PC-3 (cell line): ENCODE measurements around the gene GRK2. TPM values are rescaled to one million over a fixed set of nuclear protein-coding genes. Genes with fewer than 3 reads are reported as not detected.

Experiments
- ATAC-seq: fragments of 200-7000 bp; cut with Tn5 transposase; 2 replicates; pipeline ENCODE4 v1.9.1; 2020; ENCODE audit warnings: mild to moderate bottlenecking, moderate library complexity
- BruUV-seq: library from RNA; stranded (reverse); fragments of 400-500 nt; replicated peaks from 2 replicates; lab custom pipeline; 2021; lab: Mats Ljungman, UMichigan
- CTCF ChIA-PET: fragments of 300-600 bp; sonication (Branson Sonifier 250); formaldehyde crosslinking; loops from one replicate; lab custom pipeline; 2022; ENCODE audit warnings: antibody characterized with exemption; lab: Charles Lee
- POLR2A ChIA-PET: fragments of 300-600 bp; sonication (Branson Sonifier 250); formaldehyde crosslinking; loops from one replicate; lab custom pipeline; 2022; ENCODE audit warnings: antibody characterized with exemption; ENCODE audit not compliant: unreplicated experiment; lab: Charles Lee
- DNase-seq: peaks from one replicate; pipeline ENCODE4 v3.0.0-alpha.2; 2015
- H2AFZ ChIP-seq: fragments of 300-600 bp; sonication (generic); 2 replicates; pipeline ENCODE4 v1.6.0; 2016; ENCODE audit warnings: antibody characterized with exemption, low read length
- H3F3A ChIP-seq: fragments of 300-600 bp; sonication (generic); one replicate; pipeline ENCODE4 v1.6.0; 2017; ENCODE audit warnings: antibody characterized with exemption, low read length, control low read depth, mild to moderate bottlenecking; ENCODE audit not compliant: unreplicated experiment
- H3K27ac ChIP-seq: fragments of 300-600 bp; sonication (generic); 2 replicates; pipeline ENCODE4 v1.5.1; 2016; ENCODE audit warnings: mild to moderate bottlenecking, low read length
- H3K27me3 ChIP-seq: fragments of 300-600 bp; sonication (generic); 2 replicates; pipeline ENCODE4 v1.6.1; 2016; ENCODE audit warnings: low read length, mixed read lengths
- H3K36me3 ChIP-seq: fragments of 300-600 bp; sonication (generic); 2 replicates; pipeline ENCODE4 v1.6.1; 2016; ENCODE audit warnings: low read depth, mixed run types, low read length, mixed read lengths
- H3K4me1 ChIP-seq: fragments of 300-600 bp; sonication (generic); 2 replicates; pipeline ENCODE4 v1.5.1; 2016; ENCODE audit warnings: low read length; ENCODE audit not compliant: insufficient read depth
- H3K4me2 ChIP-seq: fragments of 300-600 bp; sonication (generic); 2 replicates; pipeline ENCODE4 v1.6.0; 2016; ENCODE audit warnings: low read length
- H3K4me3 ChIP-seq: fragments of 300-600 bp; sonication (generic); 2 replicates; pipeline ENCODE4 v1.5.1; 2016; ENCODE audit warnings: mild to moderate bottlenecking, low read length, mixed read lengths
- H3K79me2 ChIP-seq: fragments of 300-600 bp; sonication (generic); 2 replicates; pipeline ENCODE4 v1.6.1; 2017; ENCODE audit warnings: low read length, mixed read lengths
- H3K9ac ChIP-seq: fragments of 300-600 bp; sonication (generic); 2 replicates; pipeline ENCODE4 v1.6.0; 2016; ENCODE audit warnings: mild to moderate bottlenecking, low read length
- H3K9me2 ChIP-seq: fragments of 300-600 bp; sonication (generic); replicated peaks from 2 replicates; pipeline ENCODE4 v1.6.1; 2016; ENCODE audit warnings: mixed run types, low read length, mixed read lengths
- H3K9me3 ChIP-seq: fragments of 300-600 bp; sonication (generic); 2 replicates; pipeline ENCODE4 v1.6.1; 2016; ENCODE audit warnings: low read length, mixed read lengths
- H4K20me1 ChIP-seq: fragments of 300-600 bp; sonication (generic); 2 replicates; pipeline ENCODE4 v1.6.1; 2016; ENCODE audit warnings: low read length, mixed read lengths
- EZH2 ChIP-seq: fragments of 300-600 bp; sonication (generic); IDR thresholded peaks from one replicate; pipeline ENCODE4 v1.6.1; 2017; ENCODE audit warnings: antibody characterized with exemption, mild to moderate bottlenecking, low read length; ENCODE audit not compliant: unreplicated experiment
- EZH2phosphoT487 ChIP-seq: fragments of 300-600 bp; sonication (generic); IDR thresholded peaks from 2 replicates; pipeline ENCODE4 v1.6.1; 2018; ENCODE audit warnings: mild to moderate bottlenecking, antibody characterized with exemption, low read length, borderline replicate concordance
- intact Hi-C: fragments of 100-400 bp; cut with micrococcal nuclease; formaldehyde crosslinking; loops from 2 replicates; pipeline ENCODE4 v1.9.0; 2023
- total RNA-seq: library from RNA; depleted of rRNA; stranded (reverse); fragments of >200 nt; gene quantifications from 2 replicates; pipeline ENCODE4 v1.2.3, GENCODE V29; 2014
- TF ChIP-seq, protein P1 (sequence below): fragments of 300-600 bp; sonication (generic); conservative IDR thresholded peaks from 2 replicates; pipeline ENCODE4 v1.5.1; 2017; ENCODE audit warnings: antibody characterized with exemption, low read depth, mild to moderate bottlenecking, low read length

GRK2 gene
- total RNA-seq, 1 experiment from 2014 or later: 103 TPM

DNA sequence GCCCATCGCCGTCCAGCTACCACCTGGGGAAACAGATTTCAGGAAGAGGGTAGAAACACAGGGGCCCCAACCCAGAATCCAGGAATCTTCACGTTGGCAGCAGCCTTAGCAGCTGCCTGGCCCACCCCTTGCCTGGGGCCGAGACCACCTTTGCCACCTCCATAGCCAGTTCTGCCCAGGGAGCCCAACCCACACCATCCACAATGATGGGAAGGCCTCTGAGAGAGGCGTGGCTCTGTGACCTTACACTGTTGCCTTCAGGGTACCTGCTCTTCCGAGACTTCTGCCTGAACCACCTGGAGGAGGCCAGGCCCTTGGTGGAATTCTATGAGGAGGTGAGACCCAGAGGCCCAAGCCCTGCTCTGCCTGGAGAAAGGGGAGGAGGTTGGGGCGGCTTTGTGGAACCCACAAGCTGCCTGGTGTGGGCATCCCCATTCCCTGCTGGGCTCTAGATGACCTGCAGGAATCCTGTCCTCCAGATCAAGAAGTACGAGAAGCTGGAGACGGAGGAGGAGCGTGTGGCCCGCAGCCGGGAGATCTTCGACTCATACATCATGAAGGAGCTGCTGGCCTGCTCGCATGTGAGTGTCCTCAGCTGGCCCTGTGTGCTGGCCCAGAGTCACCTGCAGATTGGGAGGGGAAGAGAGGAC lies 12.8 kb downstream of the GRK2 start:
- Histone ChIP-seq H3K36me3 (peaks cover 49% of the 10 kb centered on the region), H3K4me2 (no peak overlapping the region), H3K4me1 (no peaks in the 10 kb centered on the region), H3K27me3 (no peaks in the 10 kb centered on the region), H2AFZ (no peak overlapping the region), H3F3A (no peaks in the 10 kb centered on the region), H3K4me3 (no peak overlapping the region), H3K9me3 (no peaks in the 10 kb centered on the region), H3K9ac (no peak overlapping the region), H3K79me2 (peaks cover 30% of the 10 kb centered on the region), H3K9me2 (no peaks in the 10 kb centered on the region), H4K20me1 (peaks cover 3% of the 10 kb centered on the region; the same call in 1 of the 2 replicates), H3K27ac (no peak overlapping the region)
- ChIA-PET POLR2A (no interaction called here), CTCF (no interaction called here)
- intact Hi-C loops: no loop called here
- BruUV-seq: no TSS peak
- DNase-seq: no peak
- no peak for ATAC-seq
- TF ChIP-seq, protein P1, sequence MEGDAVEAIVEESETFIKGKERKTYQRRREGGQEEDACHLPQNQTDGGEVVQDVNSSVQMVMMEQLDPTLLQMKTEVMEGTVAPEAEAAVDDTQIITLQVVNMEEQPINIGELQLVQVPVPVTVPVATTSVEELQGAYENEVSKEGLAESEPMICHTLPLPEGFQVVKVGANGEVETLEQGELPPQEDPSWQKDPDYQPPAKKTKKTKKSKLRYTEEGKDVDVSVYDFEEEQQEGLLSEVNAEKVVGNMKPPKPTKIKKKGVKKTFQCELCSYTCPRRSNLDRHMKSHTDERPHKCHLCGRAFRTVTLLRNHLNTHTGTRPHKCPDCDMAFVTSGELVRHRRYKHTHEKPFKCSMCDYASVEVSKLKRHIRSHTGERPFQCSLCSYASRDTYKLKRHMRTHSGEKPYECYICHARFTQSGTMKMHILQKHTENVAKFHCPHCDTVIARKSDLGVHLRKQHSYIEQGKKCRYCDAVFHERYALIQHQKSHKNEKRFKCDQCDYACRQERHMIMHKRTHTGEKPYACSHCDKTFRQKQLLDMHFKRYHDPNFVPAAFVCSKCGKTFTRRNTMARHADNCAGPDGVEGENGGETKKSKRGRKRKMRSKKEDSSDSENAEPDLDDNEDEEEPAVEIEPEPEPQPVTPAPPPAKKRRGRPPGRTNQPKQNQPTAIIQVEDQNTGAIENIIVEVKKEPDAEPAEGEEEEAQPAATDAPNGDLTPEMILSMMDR: no peak
- TF ChIP-seq EZH2 (no peak), EZH2phosphoT487 (no peak)

DNA sequence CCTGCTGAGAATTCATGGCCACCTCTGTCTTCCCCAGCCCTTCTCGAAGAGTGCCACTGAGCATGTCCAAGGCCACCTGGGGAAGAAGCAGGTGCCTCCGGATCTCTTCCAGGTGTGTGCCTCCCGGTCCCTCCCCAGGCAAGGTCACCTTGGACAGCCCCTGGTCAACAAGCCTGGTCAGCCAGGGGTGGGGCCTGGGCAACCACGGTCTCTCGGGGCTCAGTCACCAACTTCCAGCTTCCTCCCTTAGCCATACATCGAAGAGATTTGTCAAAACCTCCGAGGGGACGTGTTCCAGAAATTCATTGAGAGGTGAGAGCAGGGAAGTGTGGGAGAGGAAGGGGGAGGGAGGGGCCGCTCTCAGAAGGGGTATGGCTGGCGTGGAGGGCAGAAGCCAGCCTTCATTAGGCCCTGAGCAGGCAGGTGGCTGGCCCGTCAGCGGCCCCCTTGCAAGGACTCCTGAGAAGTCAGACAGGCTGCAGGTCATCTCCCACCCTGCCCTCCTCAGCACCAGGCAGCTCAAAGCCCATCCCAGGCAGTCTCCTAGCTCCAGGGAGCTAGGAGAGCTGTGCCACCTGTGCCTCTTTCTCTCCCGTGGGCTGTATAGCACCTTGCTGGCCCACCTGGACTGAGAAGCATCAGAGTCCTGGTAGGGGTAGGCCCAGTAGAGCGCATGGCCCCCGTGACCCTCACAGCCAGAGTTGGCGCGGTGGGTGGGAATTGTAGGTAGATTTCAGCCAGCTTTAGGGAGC lies 13.5 kb downstream of the GRK2 start:
- Histone ChIP-seq H4K20me1 (no peaks in the 10 kb centered on the region), H3K27me3 (no peaks in the 10 kb centered on the region), H3K4me2 (no peak overlapping the region), H3K27ac (no peak overlapping the region), H3K4me1 (no peaks in the 10 kb centered on the region), H2AFZ (no peak overlapping the region), H3K9ac (no peak overlapping the region), H3K4me3 (no peak overlapping the region), H3K79me2 (peaks cover 24% of the 10 kb centered on the region), H3K36me3 (peaks cover 50% of the 10 kb centered on the region), H3F3A (no peaks in the 10 kb centered on the region), H3K9me3 (no peaks in the 10 kb centered on the region), H3K9me2 (no peaks in the 10 kb centered on the region)
- no TSS peak for BruUV-seq
- TF ChIP-seq EZH2: no peak
- TF ChIP-seq, protein P1: no peak
- no peak for TF ChIP-seq EZH2phosphoT487
- CTCF ChIA-PET: no interaction called here
- ATAC-seq (no peak), DNase-seq (no peak)
- intact Hi-C loops: no loop called here
- POLR2A ChIA-PET: no interaction called here

DNA sequence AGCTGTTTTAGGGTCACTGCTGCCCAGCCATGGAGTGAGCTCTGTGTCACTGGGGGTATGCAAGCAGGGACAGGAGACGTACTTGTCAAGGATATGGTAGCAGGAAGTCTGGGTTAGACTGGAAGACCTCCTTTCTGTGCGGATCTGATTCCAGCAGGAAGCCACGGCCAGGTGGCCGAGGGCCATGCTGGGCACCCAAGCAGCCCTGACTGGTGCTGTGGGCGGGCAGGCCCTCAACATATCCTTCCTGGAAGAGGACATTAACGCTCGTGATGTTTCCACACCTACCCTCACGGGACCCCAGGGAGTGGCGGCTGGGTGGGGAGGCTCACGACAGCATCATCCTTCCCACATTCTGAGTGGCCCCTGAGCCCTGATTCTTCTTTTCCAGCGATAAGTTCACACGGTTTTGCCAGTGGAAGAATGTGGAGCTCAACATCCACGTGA lies 14.1 kb downstream of the GRK2 start:
- Histone ChIP-seq H3K9me3 (no peaks in the 10 kb centered on the region), H3K36me3 (peaks cover 52% of the 10 kb centered on the region), H3K9me2 (no peaks in the 10 kb centered on the region), H3K27ac (no peak overlapping the region), H3K9ac (no peak overlapping the region), H3K4me2 (no peak overlapping the region), H3K27me3 (no peaks in the 10 kb centered on the region), H3F3A (no peaks in the 10 kb centered on the region), H3K79me2 (peaks cover 18% of the 10 kb centered on the region), H4K20me1 (no peaks in the 10 kb centered on the region), H3K4me1 (no peaks in the 10 kb centered on the region), H3K4me3 (no peak overlapping the region), H2AFZ (no peak overlapping the region)
- intact Hi-C loops: no loop called here
- CTCF ChIA-PET: no interaction called here
- no TSS peak for BruUV-seq
- TF ChIP-seq, protein P1: no peak
- TF ChIP-seq EZH2phosphoT487 (no peak), EZH2 (no peak)
- POLR2A ChIA-PET: no interaction called here
- no peak for DNase-seq
- ATAC-seq: no peak
